K562 (cell line): ENCODE measurements around the gene GAL3ST1. TPM values are rescaled to one million over a fixed set of nuclear protein-coding genes. Genes with fewer than 3 reads are reported as not detected.

ENCODE experiments used
- BCL6 ChIP-seq: fragments of 250-450 bp; sonication (Bioruptor Pico); IDR thresholded peaks from 2 replicates; pipeline ENCODE4 v1.4.0; 2020
- CBFA2T3 ChIP-seq: fragments of 450-650 bp; IDR thresholded peaks from 2 replicates; pipeline ENCODE4 v1.6.1; 2017
- FOXM1 ChIP-seq, 2 experiments: fragments of 450-650 bp in 1 of 2; sonication (generic) in 1 of 2; formaldehyde crosslinking in 1 of 2; IDR thresholded peaks; 2 replicates each; pipeline versions ENCODE4 v1.6.1 to v1.9.0; 2017 to 2022; ENCODE audit warnings: low read depth in 2 of 2, mild to moderate bottlenecking in 2 of 2, missing genetic modification reagents in 1 of 2, moderate library complexity in 1 of 2
- GABPB1 ChIP-seq: sonication (generic); formaldehyde crosslinking; IDR thresholded peaks from 2 replicates; pipeline ENCODE4 v1.8.0; 2022; ENCODE audit warnings: mild to moderate bottlenecking, missing genetic modification reagents
- GMEB1 ChIP-seq: fragments of 250-450 bp; sonication (Bioruptor Pico); IDR thresholded peaks from 2 replicates; pipeline ENCODE4 v1.4.0; 2020; ENCODE audit warnings: mild to moderate bottlenecking
- GTF2A2 ChIP-seq: IDR thresholded peaks from 2 replicates; pipeline ENCODE4 v1.6.1; 2016; ENCODE audit warnings: mild to moderate bottlenecking, missing genetic modification characterization, missing compliant biosample characterization
- HINFP ChIP-seq: fragments of 450-650 bp; conservative IDR thresholded peaks from 2 replicates; pipeline ENCODE4 v1.6.1; 2016; ENCODE audit warnings: missing genetic modification characterization, low read depth, mild to moderate bottlenecking, control low read depth, missing compliant biosample characterization
- MYC ChIP-seq, 2 experiments: fragments of 250-450 bp in 1 of 2; sonication (Bioruptor Pico) in 1 of 2; IDR thresholded peaks; 2 replicates each; pipeline versions ENCODE4 v1.5.1 to v1.6.1; 2012 to 2021; ENCODE audit warnings: low read depth in 2 of 2, borderline replicate concordance in 1 of 2, improper control_type of control experiment in 1 of 2, low read length in 1 of 2, mild to moderate bottlenecking in 1 of 2, moderate library complexity in 1 of 2
- NFYB ChIP-seq: IDR thresholded peaks from 2 replicates; pipeline ENCODE4 v1.6.1; 2011; ENCODE audit warnings: mild to moderate bottlenecking, moderate library complexity; ENCODE audit not compliant: insufficient read length; ENCODE audit errors: extremely low read depth
- OTX1 ChIP-seq: fragments of 450-650 bp; formaldehyde crosslinking; IDR thresholded peaks from 2 replicates; pipeline ENCODE4 v1.4.0; 2022; ENCODE audit warnings: mild to moderate bottlenecking
- PML ChIP-seq: IDR thresholded peaks from 2 replicates; pipeline ENCODE4 v1.6.1; 2012; ENCODE audit warnings: low read length, inconsistent platforms
- PRDM10 ChIP-seq: fragments of 450-650 bp; IDR thresholded peaks from 2 replicates; pipeline ENCODE4 v1.6.1; 2018; ENCODE audit not compliant: partially characterized antibody
- PURB ChIP-seq: sonication (generic); formaldehyde crosslinking; IDR thresholded peaks from 2 replicates; pipeline ENCODE4 v1.9.0; 2021; ENCODE audit warnings: low read depth, mild to moderate bottlenecking, missing genetic modification reagents
- SMAD1 ChIP-seq: fragments of 150-350 bp; IDR thresholded peaks from 2 replicates; pipeline ENCODE4 v1.6.1; 2014; ENCODE audit warnings: low read length, low read depth; ENCODE audit not compliant: partially characterized antibody
- XRCC3 ChIP-seq: fragments of 450-650 bp; IDR thresholded peaks from 2 replicates; pipeline ENCODE4 v1.6.1; 2017; ENCODE audit warnings: mild to moderate bottlenecking, moderate library complexity
- ZBTB9 ChIP-seq: fragments of 450-650 bp; formaldehyde crosslinking; IDR thresholded peaks from 2 replicates; pipeline ENCODE4 v1.4.0; 2020; ENCODE audit warnings: mild to moderate bottlenecking, moderate library complexity
- ZNF41 ChIP-seq: fragments of 250-450 bp; sonication (Bioruptor Pico); conservative IDR thresholded peaks from 2 replicates; pipeline ENCODE4 v1.4.0; 2020; ENCODE audit warnings: mild to moderate bottlenecking
- ZNF507 ChIP-seq: conservative IDR thresholded peaks from 2 replicates; pipeline ENCODE4 v1.6.1; 2017; ENCODE audit warnings: missing genetic modification characterization, missing compliant biosample characterization
- ZNF780A ChIP-seq: fragments of 250-450 bp; sonication (Bioruptor Pico); IDR thresholded peaks from 2 replicates; pipeline ENCODE4 v1.5.0; 2021; ENCODE audit warnings: mild to moderate bottlenecking
- ZNF830 ChIP-seq: fragments of 250-450 bp; sonication (Bioruptor Pico); IDR thresholded peaks from 2 replicates; pipeline ENCODE4 v1.5.0; 2021; ENCODE audit warnings: mild to moderate bottlenecking
- ZSCAN32 ChIP-seq: fragments of 450-650 bp; formaldehyde crosslinking; IDR thresholded peaks from 2 replicates; pipeline ENCODE4 v1.4.0; 2020; ENCODE audit warnings: mild to moderate bottlenecking, moderate library complexity
- polyA plus RNA-seq, 8 experiments: library from polyadenylated mRNA; depleted of rRNA in 4 of 8; stranded (reverse) in 5 of 8; unstranded in 3 of 8; fragments of >200 nt; fragmentation: Nextera tagmentation in 2 of 8; fragmentation: Illumina TruSeq in 1 of 8; extraction: Ambion mirVana in 2 of 8; extraction: Trizol in 1 of 8; gene quantifications; 2 replicates each; pipeline versions ENCODE4 v1.2.1 to v1.2.3, GENCODE V29; 2011 to 2014; ENCODE audit warnings: inconsistent platforms in 1 of 8, missing spikeins in 1 of 8
- total RNA-seq, 7 experiments: library from RNA; depleted of rRNA in 6 of 7; stranded (reverse); fragments of >200 nt in 6 of 7; fragmentation: Illumina TruSeq in 2 of 7; extraction: Trizol in 2 of 7; gene quantifications; 2 replicates each; pipeline versions ENCODE4 v1.2.1 to v1.2.3, GENCODE V29; 2011 to 2021; ENCODE audit warnings: low replicate concordance in 1 of 7

GAL3ST1 gene
- total and polyA plus RNA-seq, 9 of the 15 experiments (the other 6 are each of a cell fraction or from before 2014, with no cell fraction given), result 0.03 to 1.9 (median 0.33) TPM; not detected in 1

GRCh38 chr22:30605449-30606110 lies 31.1 kb upstream of the GAL3ST1 start (continued):
- TF ChIP-seq MYC (IDR thresholded peaks at IDR 0.05; ENCODE audit: low read depth, low read length) (0 out of 2 replicates have a peak, but pooled peaks have one; percentile 19), MYC (CRISPR knock-in tag; IDR thresholded peaks at IDR 0.05; ENCODE audit: borderline replicate concordance, low read depth) (no peak), XRCC3 (no peak), BCL6 (CRISPR knock-in tag) (no peak), OTX1 (no peak), NFYB (no peak), GMEB1 (CRISPR knock-in tag) (no peak), GABPB1 (CRISPR knock-in tag) (no peak), PRDM10 (no peak), GTF2A2 (no peak), ZBTB9 (CRISPR knock-in tag) (no peak), CBFA2T3 (no peak), ZNF507 (tag) (no peak), ZNF830 (no peak), HINFP (tag) (no peak), PML (no peak), SMAD1 (no peak), ZNF780A (no peak), ZSCAN32 (CRISPR knock-in tag) (no peak), FOXM1 (IDR thresholded peaks at IDR 0.05; ENCODE audit: low read depth) (no peak), FOXM1 (CRISPR knock-in tag; IDR thresholded peaks at IDR 0.05; ENCODE audit: low read depth) (no peak), ZNF41 (no peak), PURB (no peak)
